Prostate gland (tissue), 2 donors: ENCODE measurements around the gene SLC7A14.

Experiments
- CTCF ChIP-seq, 4 experiments: fragments of 200-600 bp in 2 of 4; fragments of 450-650 bp in 2 of 4; sonication (generic) in 2 of 4; IDR thresholded peaks; 1 replicate in 3 of 4; 2 replicates in 1 of 4; pipeline ENCODE4 v1.5.1; 2016 to 2019; ENCODE audit warnings: antibody characterized with exemption in 4 of 4, mild to moderate bottlenecking in 2 of 4, moderate library complexity in 2 of 4
- POLR2A ChIP-seq: fragments of 450-650 bp; IDR thresholded peaks from one replicate; pipeline ENCODE4 v1.6.1; 2016; ENCODE audit warnings: antibody characterized with exemption, mild to moderate bottlenecking

GRCh38 chr3:170441412-170441811 is 144.5 kb downstream of the SLC7A14 start:
- TF ChIP-seq CTCF (IDR thresholded peaks at IDR 0.05) (no peak), POLR2A (no peak)
